Spleen (tissue), 11 donors: ENCODE results near the gene SLC38A10. TPM values are rescaled to one million over a fixed set of nuclear protein-coding genes. Genes with fewer than 3 reads are reported as not detected.
A peak's percentile ranks its signal among the peaks of the same experiment; 100 is the strongest.

ENCODE experiments used
- DNase-seq: peaks from one replicate; pipeline ENCODE4 v3.0.0-alpha.2; 2020
- H3K27ac ChIP-seq, 8 donors: fragments of 200-600 bp; sonication (generic) in 7 of 8; 1 replicate in 4 of 8; 2 replicates in 4 of 8; pipeline versions ENCODE4 v1.5.0 to v1.8.0; 2016 to 2021; ENCODE audit warnings: inconsistent platforms in 4 of 8, mild to moderate bottlenecking in 4 of 8, moderate library complexity in 1 of 8
- H3K27me3 ChIP-seq, 7 donors: fragments of 200-600 bp; sonication (generic) in 6 of 7; replicated peaks in 1 of 7; 1 replicate in 4 of 7; 2 replicates in 3 of 7; pipeline versions ENCODE4 v1.5.0 to v1.8.0; 2016 to 2021; ENCODE audit warnings: inconsistent platforms in 3 of 7, mild to moderate bottlenecking in 1 of 7
- H3K36me3 ChIP-seq, 6 donors: fragments of 200-600 bp; sonication (generic) in 5 of 6; 1 replicate in 4 of 6; 2 replicates in 2 of 6; pipeline versions ENCODE4 v1.5.0 to v1.8.0; 2016 to 2021; ENCODE audit warnings: inconsistent platforms in 2 of 6
- H3K4me1 ChIP-seq, 6 donors: fragments of 200-600 bp; sonication (generic) in 5 of 6; 1 replicate in 3 of 6; 2 replicates in 3 of 6; pipeline versions ENCODE4 v1.5.0 to v1.8.0; 2016 to 2021; ENCODE audit warnings: inconsistent platforms in 3 of 6
- H3K4me3 ChIP-seq, 8 donors: fragments of 200-600 bp; sonication (generic) in 7 of 8; 1 replicate in 4 of 8; 2 replicates in 4 of 8; pipeline versions ENCODE4 v1.5.0 to v1.8.0; 2016 to 2021; ENCODE audit warnings: inconsistent platforms in 4 of 8, mild to moderate bottlenecking in 4 of 8, moderate library complexity in 2 of 8
- H3K9me3 ChIP-seq, 8 donors: fragments of 200-600 bp; sonication (generic) in 7 of 8; 1 replicate in 4 of 8; 2 replicates in 4 of 8; pipeline versions ENCODE4 v1.5.0 to v1.8.0; 2016 to 2021; ENCODE audit warnings: inconsistent platforms in 4 of 8
- POLR2A ChIP-seq, 3 donors: fragments of 450-650 bp; IDR thresholded peaks; one replicate each; pipeline ENCODE4 v1.5.1; 2017; ENCODE audit warnings: antibody characterized with exemption in 3 of 3, mild to moderate bottlenecking in 1 of 3
- POLR2AphosphoS5 ChIP-seq, 3 donors: sonication (generic); formaldehyde crosslinking; IDR thresholded peaks; one replicate each; pipeline ENCODE4 v1.5.1; 2017; ENCODE audit warnings: antibody characterized with exemption in 3 of 3
- WGBS, 5 donors: extraction: QIAGEN DNeasy Blood & Tissue Kit in 3 of 5; methylation state at CpG; one replicate each; pipeline versions ENCODE4 v1.1.5 to v1.1.7; 2013 to 2018; 5-methylcytosine and 5-hydroxymethylcytosine counted together
- intact Hi-C: fragments of 100-400 bp; cut with DNase I; formaldehyde crosslinking; loops from one replicate; pipeline ENCODE4 v1.15.0; 2023; ENCODE audit warnings: low total_unique reads
- polyA plus RNA-seq, 3 donors: library from polyadenylated mRNA; stranded (reverse); fragments of 200-250 nt; gene quantifications; one replicate each; pipeline ENCODE4 v1.2.1, GENCODE V29; 2013
- total RNA-seq, 7 donors: library from RNA; depleted of rRNA in 3 of 7; stranded (reverse); fragments of >200 nt in 3 of 7; fragmentation: NEBNext Ultra II Directional in 4 of 7; extraction: Animal tissue kit (Norgen Biotek cat#: 25700) in 4 of 7; gene quantifications; one replicate each; pipeline versions ENCODE4 v1.1.0 to v1.2.1, GENCODE V29; 2016 to 2021
- TF ChIP-seq, protein P1 (sequence below), 11 experiments: fragments of 200-600 bp in 7 of 11; fragments of 450-650 bp in 4 of 11; sonication (generic) in 4 of 11; IDR thresholded peaks in 8 of 11; conservative IDR thresholded peaks in 3 of 11; 1 replicate in 7 of 11; 2 replicates in 4 of 11; pipeline versions ENCODE4 v1.4.0 to v1.8.0; 2016 to 2021; ENCODE audit warnings: antibody characterized with exemption in 11 of 11, inconsistent platforms in 4 of 11, mild to moderate bottlenecking in 1 of 11
- donor health status: healthy with polysubstance abuse.
- donor health status: DM: no; HTN: no; CAD: no; lungs with moderate emphysema.
- donor health status: DM: no; HTN: no; CAD: no.
- donor health status: Bipolar disorder and iron deficiency.
- donor health status: healthy.
- donor health status: DM: no; HTN: no; CAD: no.
- donor health status: DM: yes; HTN: yes; CAD: no.

SLC38A10 gene
- total and polyA plus RNA-seq, 10 donors: 54.9 to 112 (median 86.6) TPM

DNA sequence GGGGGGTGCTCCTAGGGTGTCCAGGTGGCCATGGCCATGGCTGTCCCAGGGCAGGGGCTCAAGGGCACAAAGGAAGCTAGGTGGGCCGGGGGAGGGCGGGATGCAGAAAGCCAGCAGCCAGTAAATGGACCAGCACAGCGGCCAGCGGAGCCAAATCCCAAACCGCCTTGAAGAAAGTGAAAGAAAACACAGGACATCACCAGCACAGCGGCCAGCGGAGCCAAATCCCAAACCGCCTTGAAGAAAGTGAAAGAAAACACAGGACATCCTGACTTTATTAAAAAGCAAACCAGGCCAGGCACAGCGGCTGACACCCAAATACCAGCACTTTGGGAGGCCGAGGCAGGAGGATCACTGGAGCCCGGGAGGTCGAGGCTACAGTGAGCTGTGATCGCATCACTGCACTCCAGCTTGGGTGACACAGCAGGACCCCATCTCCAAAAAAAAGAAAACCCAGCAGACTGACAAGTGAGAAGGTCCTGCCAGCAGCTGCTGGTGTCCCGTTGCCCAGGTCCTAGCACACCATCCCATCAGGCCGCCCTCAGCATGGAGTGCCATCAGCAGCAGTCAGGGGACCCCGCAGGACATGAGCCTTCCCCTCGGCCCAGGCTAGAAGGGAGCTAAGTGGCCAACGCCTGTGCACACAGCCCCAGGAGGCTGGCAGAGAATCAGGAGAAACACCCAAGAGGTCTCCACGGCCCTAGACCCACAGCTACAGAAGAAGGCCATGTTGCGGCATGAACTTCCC lies 17.0 kb downstream of the SLC38A10 start:
- Histone ChIP-seq H3K27me3 (no peaks in the 10 kb centered on the region), H3K9me3 (no peaks in the 10 kb centered on the region), H3K4me1 (peaks cover 0 to 14% (median 4%) of the 10 kb centered on the region in 6 donors), H3K36me3 (peaks cover 3 to 100% (median 89%) of the 10 kb centered on the region in 6 donors), H3K27ac (peak overlapping the region in 4 of 8 donors; percentile 11 to 16 (median 15)), H3K4me3 (no peak overlapping the region)
- DNase-seq: no peak
- WGBS, 5 donors: 86 to 95% (median 93%) methylated on average over 20 of the region's 20 CpGs
- intact Hi-C loops: no loop called here
- TF ChIP-seq POLR2A (IDR thresholded peaks at IDR 0.05) (no peak), POLR2AphosphoS5 (IDR thresholded peaks at IDR 0.05) (no peak)
- TF ChIP-seq, protein P1, sequence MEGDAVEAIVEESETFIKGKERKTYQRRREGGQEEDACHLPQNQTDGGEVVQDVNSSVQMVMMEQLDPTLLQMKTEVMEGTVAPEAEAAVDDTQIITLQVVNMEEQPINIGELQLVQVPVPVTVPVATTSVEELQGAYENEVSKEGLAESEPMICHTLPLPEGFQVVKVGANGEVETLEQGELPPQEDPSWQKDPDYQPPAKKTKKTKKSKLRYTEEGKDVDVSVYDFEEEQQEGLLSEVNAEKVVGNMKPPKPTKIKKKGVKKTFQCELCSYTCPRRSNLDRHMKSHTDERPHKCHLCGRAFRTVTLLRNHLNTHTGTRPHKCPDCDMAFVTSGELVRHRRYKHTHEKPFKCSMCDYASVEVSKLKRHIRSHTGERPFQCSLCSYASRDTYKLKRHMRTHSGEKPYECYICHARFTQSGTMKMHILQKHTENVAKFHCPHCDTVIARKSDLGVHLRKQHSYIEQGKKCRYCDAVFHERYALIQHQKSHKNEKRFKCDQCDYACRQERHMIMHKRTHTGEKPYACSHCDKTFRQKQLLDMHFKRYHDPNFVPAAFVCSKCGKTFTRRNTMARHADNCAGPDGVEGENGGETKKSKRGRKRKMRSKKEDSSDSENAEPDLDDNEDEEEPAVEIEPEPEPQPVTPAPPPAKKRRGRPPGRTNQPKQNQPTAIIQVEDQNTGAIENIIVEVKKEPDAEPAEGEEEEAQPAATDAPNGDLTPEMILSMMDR (IDR thresholded peaks at IDR 0.05 in 8 of 11, conservative IDR thresholded peaks at IDR 0.05 in 3 of 11): no peak

DNA sequence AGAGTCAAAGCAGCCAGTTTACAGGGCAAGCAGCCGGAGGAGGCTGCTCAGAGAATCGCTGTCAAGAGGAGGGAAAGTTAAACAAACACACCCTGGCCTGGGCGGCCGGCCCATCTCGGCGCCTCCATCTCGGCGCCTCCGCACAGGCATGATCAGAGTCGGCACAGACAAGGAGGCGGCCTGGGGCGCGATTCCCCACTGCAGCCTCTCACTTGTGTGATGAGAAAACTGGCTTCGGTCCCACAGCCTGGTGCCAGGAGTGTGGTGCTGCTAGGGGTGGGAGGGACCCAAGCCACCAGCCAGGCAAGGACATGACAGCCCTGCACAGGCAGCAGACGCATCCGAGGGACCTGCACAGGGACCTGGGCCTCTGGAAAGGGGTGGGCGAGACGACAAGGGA lies 17.7 kb downstream of the SLC38A10 start:
- Histone ChIP-seq H3K4me1 (peaks cover 0 to 21% (median 11%) of the 10 kb centered on the region in 6 donors), H3K36me3 (peaks cover 3 to 100% (median 86%) of the 10 kb centered on the region in 6 donors), H3K27me3 (no peaks in the 10 kb centered on the region), H3K27ac (peak overlapping the region in 2 of 8 donors; percentile 14 to 16), H3K4me3 (no peak overlapping the region), H3K9me3 (no peaks in the 10 kb centered on the region)
- intact Hi-C loops: no loop called here
- TF ChIP-seq, protein P1 (IDR thresholded peaks at IDR 0.05 in 8 of 11, conservative IDR thresholded peaks at IDR 0.05 in 3 of 11): no peak
- TF ChIP-seq POLR2AphosphoS5 (IDR thresholded peaks at IDR 0.05) (peak in 1 of 3 donors; percentile 24), POLR2A (IDR thresholded peaks at IDR 0.05) (no peak)
- no peak for DNase-seq
- 75 to 96% (median 90%) methylated on average over 18 of the region's 18 CpGs for WGBS, 5 donors

DNA sequence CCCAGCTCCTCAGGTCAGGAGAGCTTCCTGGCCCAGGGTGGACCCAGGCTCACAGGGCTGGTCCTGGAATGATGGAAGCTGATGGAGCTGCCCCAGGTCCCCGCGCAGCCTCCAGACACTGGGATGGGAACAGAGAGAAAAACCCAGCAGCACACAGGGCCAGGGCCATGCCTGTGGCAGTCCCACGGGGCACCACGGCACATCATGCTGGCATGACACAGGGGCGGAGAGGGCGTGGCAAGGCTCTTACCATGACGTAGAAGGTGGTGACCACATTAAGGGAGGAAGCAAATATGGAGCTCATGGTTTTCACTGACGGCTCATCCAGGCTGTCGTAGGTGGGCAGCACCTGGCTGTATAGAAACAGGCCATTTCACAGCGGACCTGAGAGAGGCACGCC lies 18.3 kb downstream of the SLC38A10 start:
- Histone ChIP-seq H3K27me3 (no peaks in the 10 kb centered on the region), H3K4me3 (no peak overlapping the region), H3K4me1 (peaks cover 0 to 27% (median 16%) of the 10 kb centered on the region in 6 donors), H3K27ac (no peak overlapping the region), H3K9me3 (no peaks in the 10 kb centered on the region), H3K36me3 (peaks cover 3 to 100% (median 85%) of the 10 kb centered on the region in 6 donors)
- 90 to 94% (median 91%) methylated on average over 6 to 11 of the region's 11 CpGs for WGBS, 5 donors
- no peak for DNase-seq
- intact Hi-C loops: no loop called here
- TF ChIP-seq POLR2A (IDR thresholded peaks at IDR 0.05): no peak
- peak in 1 of 3 donors; percentile 29 for TF ChIP-seq POLR2AphosphoS5 (IDR thresholded peaks at IDR 0.05)

DNA sequence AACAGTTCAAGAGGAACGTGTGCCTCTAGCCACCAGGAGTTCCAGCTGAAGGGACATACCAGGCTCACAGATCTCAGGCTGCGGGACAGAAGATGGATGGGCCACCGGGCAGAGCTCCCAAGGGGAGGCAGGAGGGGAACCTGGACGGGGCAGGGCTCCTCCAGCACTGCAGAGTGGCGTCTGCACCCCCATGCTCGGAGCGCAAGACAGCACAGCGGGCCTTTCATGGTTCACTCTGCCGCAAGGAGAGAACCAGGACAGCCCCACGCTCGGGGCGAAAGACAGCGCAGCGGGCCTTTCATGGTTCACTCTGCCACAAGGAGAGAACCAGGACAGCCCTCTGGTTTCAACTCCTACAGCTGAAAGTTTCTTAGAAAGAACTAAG lies 20.6 kb downstream of the SLC38A10 start:
- no peak overlapping the region for H3K4me3 ChIP-seq
- H3K27me3 ChIP-seq: no peaks in the 10 kb centered on the region
- WGBS, 5 donors: 94 to 99% (median 96%) methylated on average over 10 to 14 of the region's 14 CpGs
- peaks cover 3 to 100% (median 84%) of the 10 kb centered on the region in 6 donors for H3K36me3 ChIP-seq
- TF ChIP-seq POLR2A (IDR thresholded peaks at IDR 0.05): no peak
- H3K4me1 ChIP-seq: peaks cover 0 to 42% (median 16%) of the 10 kb centered on the region in 6 donors
- H3K27ac ChIP-seq: peak overlapping the region in 3 of 8 donors; percentile 70 to 78 (median 77)
- H3K9me3 ChIP-seq: no peaks in the 10 kb centered on the region
- intact Hi-C loops: no loop called here
- no peak for DNase-seq
